VCaP (cell line): ENCODE data around the gene ORM1.
"Not testable (repeated sequence)": the region's sequence is repeated elsewhere in the genome, so short reads cannot be mapped to it uniquely, and the experiment has no call there.

Experiments used
- H3K27ac ChIP-seq: fragments of 450-650 bp; 2 replicates; pipeline ENCODE4 v1.5.1; 2017
- CTCF ChIP-seq: fragments of 450-650 bp; conservative IDR thresholded peaks from 2 replicates; pipeline ENCODE4 v1.5.1; 2017; ENCODE audit warnings: mild to moderate bottlenecking, moderate library complexity

ORM1 gene

GRCh38 chr9:114322831-114323531 lies at the start of gene ORM1:
Gene ORM1 (plus strand): TSS chr9:114323098. CDS start chr9:114323134, 36 bp downstream.
- not testable (repeated sequence) for H3K27ac ChIP-seq

- no peak for TF ChIP-seq CTCF
- no peak overlapping the region for H3K27ac ChIP-seq
Measured at GRCh38 chr9:114273461-114273881, 49.4 kb upstream of the ORM1 start.

GRCh38 chr9:114274217-114274616 lies 48.7 kb upstream of the ORM1 start:
- TF ChIP-seq CTCF, result no peak
- H3K27ac ChIP-seq, result no peak overlapping the region

- H3K27ac ChIP-seq, result no peak overlapping the region
- TF ChIP-seq CTCF, result no peak
Measured at GRCh38 chr9:114275246-114276004, 47.5 kb upstream of the ORM1 start.

- TF ChIP-seq CTCF, result no peak
- H3K27ac ChIP-seq, result no peak overlapping the region
Measured at GRCh38 chr9:114276908-114277821, 45.7 kb upstream of the ORM1 start.

GRCh38 chr9:114278356-114278755 lies 44.5 kb upstream of the ORM1 start:
- no peak overlapping the region for H3K27ac ChIP-seq
- no peak for TF ChIP-seq CTCF

- no peak overlapping the region for H3K27ac ChIP-seq
- no peak for TF ChIP-seq CTCF
Measured at GRCh38 chr9:114278881-114279570, 43.9 kb upstream of the ORM1 start.
